Stimulated activated naive B cell treated with anti-CD40 and anti-IgM and Interleukin-4, amounts not matched to agents 10 μg/mL and 1 μg/mL and 100 μg/mL, for 72 hours (primary cell): ENCODE results near the gene HSPBAP1.
"Not testable (repeated sequence)": the region's sequence is repeated elsewhere in the genome, so short reads cannot be mapped to it uniquely, and the experiment has no call there.

Experiments used
- ATAC-seq, 2 donors: fragments of 150-1000 bp; cut with Tn5 transposase; replicated peaks; 2 replicates each; pipeline ENCODE4 v1.10.0; 2021; ENCODE audit warnings: moderate library complexity in 1 of 2
- DNase-seq: peaks from one replicate; pipeline ENCODE4 v3.0.0; 2021
- H3K27ac Mint-ChIP-seq: one replicate; pipeline ENCODE4 v1.8.0; 2022; ENCODE audit warnings: mild to moderate bottlenecking, mixed read lengths
- H3K27me3 Mint-ChIP-seq, 2 donors: one replicate each; pipeline ENCODE4 v1.8.0; 2022; ENCODE audit warnings: mixed read lengths in 2 of 2
- H3K36me3 Mint-ChIP-seq, 2 donors: one replicate each; pipeline ENCODE4 v1.8.0; 2022; ENCODE audit warnings: mixed read lengths in 2 of 2, mild to moderate bottlenecking in 1 of 2
- H3K4me1 Mint-ChIP-seq, 2 donors: one replicate each; pipeline ENCODE4 v1.8.0; 2022; ENCODE audit warnings: mixed read lengths in 2 of 2, mild to moderate bottlenecking in 1 of 2
- H3K4me3 Mint-ChIP-seq, 2 donors: one replicate each; pipeline ENCODE4 v1.8.0; 2022; ENCODE audit warnings: mild to moderate bottlenecking in 2 of 2, mixed read lengths in 2 of 2, moderate library complexity in 1 of 2
- H3K9me3 Mint-ChIP-seq, 2 donors: one replicate each; pipeline ENCODE4 v1.8.0; 2022; ENCODE audit warnings: mixed read lengths in 2 of 2, mild to moderate bottlenecking in 1 of 2

The HSPBAP1 gene

GRCh38 chr3:122742234-122742633 lies 51.4 kb downstream of the HSPBAP1 start:
- no peak for ATAC-seq
- no peak for DNase-seq
- H3K27me3 Mint-ChIP-seq = no peaks in the 10 kb centered on the region
- peaks cover 26 to 58% of the 10 kb centered on the region in 2 donors for H3K36me3 Mint-ChIP-seq
- H3K4me3 Mint-ChIP-seq = no peak overlapping the region
- no peaks in the 10 kb centered on the region for H3K9me3 Mint-ChIP-seq
- H3K4me1 Mint-ChIP-seq = peaks cover 0 to 4% of the 10 kb centered on the region in 2 donors
- no peak overlapping the region for H3K27ac Mint-ChIP-seq

GRCh38 chr3:122739172-122739571 lies 54.5 kb downstream of the HSPBAP1 start:
- Mint-ChIP-seq H3K4me1 (peaks cover 0 to 2% of the 10 kb centered on the region in 2 donors), H3K9me3 (no peaks in the 10 kb centered on the region), H3K4me3 (no peak overlapping the region), H3K27me3 (no peaks in the 10 kb centered on the region), H3K27ac (no peak overlapping the region), H3K36me3 (peaks cover 20 to 46% of the 10 kb centered on the region in 2 donors)
- DNase-seq = no peak
- no peak for ATAC-seq

- not testable (repeated sequence) for H3K9me3 Mint-ChIP-seq, ATAC-seq
- peaks cover 34 to 37% of the 10 kb centered on the region in 2 donors for H3K36me3 Mint-ChIP-seq
Observed at GRCh38 chr3:122732682-122733525, 60.7 kb downstream of the HSPBAP1 start.

GRCh38 chr3:122730240-122730639 lies 63.4 kb downstream of the HSPBAP1 start:
- H3K4me1 Mint-ChIP-seq = peaks cover 2 to 10% of the 10 kb centered on the region in 2 donors
- H3K27me3 Mint-ChIP-seq = no peaks in the 10 kb centered on the region
- peak overlapping the region; percentile 28 for H3K27ac Mint-ChIP-seq
- ATAC-seq (no peak), DNase-seq (no peak)
- H3K9me3 Mint-ChIP-seq = peaks cover 2 to 4% of the 10 kb centered on the region in 2 donors
- H3K4me3 Mint-ChIP-seq = no peak overlapping the region
- H3K36me3 Mint-ChIP-seq = peaks cover 50 to 54% of the 10 kb centered on the region in 2 donors

More at GRCh38 chr3:122732682-122733525, 60.7 kb downstream of the HSPBAP1 start:
- H3K4me1 Mint-ChIP-seq, DNase-seq, H3K27me3 Mint-ChIP-seq, H3K4me3 Mint-ChIP-seq: not testable (repeated sequence)
- peak overlapping the region; percentile 25 for H3K27ac Mint-ChIP-seq

DNA sequence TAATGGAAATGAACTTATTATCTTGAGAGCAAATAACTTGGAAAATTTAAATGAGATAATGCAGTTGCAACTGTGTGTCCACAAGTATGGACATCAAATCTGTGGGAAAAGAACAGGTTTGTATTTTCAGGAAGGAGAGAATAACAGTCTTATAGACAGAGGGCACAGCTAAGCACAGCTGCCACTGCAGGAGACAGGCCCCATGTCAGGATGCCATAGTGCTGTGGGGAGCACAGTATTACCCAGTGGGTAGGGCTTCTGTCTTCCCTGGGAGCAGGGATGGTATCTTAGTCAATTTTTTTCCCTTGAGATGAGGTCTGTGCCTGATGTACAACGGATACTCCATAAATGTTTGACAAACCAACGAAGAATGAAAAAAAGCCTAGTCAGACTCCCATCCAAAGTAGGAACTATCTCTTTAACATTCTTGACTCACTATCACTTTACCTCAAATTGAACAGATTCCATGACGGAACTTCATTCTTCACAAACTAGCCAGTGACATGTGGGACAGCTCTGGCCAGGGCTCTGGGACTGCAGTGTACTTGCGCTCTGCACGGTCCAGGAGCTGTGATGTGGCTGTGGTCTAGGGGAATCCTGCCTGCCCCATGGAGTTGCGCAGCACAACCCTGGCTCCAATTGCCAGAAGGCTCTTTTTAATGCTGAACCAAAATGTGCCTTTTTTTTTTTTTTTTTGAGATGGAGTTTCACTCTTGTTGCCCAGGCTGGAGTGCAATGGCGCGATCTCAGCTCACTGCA lies 64.7 kb downstream of the HSPBAP1 start:
- H3K27me3 Mint-ChIP-seq = no peaks in the 10 kb centered on the region
- DNase-seq = no peak
- peaks cover 55 to 61% of the 10 kb centered on the region in 2 donors for H3K36me3 Mint-ChIP-seq

GRCh38 chr3:122728186-122728585 lies 65.4 kb downstream of the HSPBAP1 start:
- ATAC-seq = no peak
- peak overlapping the region; percentile 51 for H3K27ac Mint-ChIP-seq
- H3K4me1 Mint-ChIP-seq = peaks cover 2 to 10% of the 10 kb centered on the region in 2 donors
- H3K9me3 Mint-ChIP-seq = peaks cover 4% of the 10 kb centered on the region in 2 donors
- H3K36me3 Mint-ChIP-seq = peaks cover 55 to 63% of the 10 kb centered on the region in 2 donors
- H3K4me3 Mint-ChIP-seq = no peak overlapping the region
- no peaks in the 10 kb centered on the region for H3K27me3 Mint-ChIP-seq
- DNase-seq = no peak

More for the DNA sequence above, 64.7 kb downstream of the HSPBAP1 start:
- H3K27ac Mint-ChIP-seq = peak overlapping the region; percentile 81
- H3K4me3 Mint-ChIP-seq = no peak overlapping the region
- peaks cover 4% of the 10 kb centered on the region in 2 donors for H3K9me3 Mint-ChIP-seq
- H3K4me1 Mint-ChIP-seq = peaks cover 2 to 10% of the 10 kb centered on the region in 2 donors
- no peak for ATAC-seq

DNA sequence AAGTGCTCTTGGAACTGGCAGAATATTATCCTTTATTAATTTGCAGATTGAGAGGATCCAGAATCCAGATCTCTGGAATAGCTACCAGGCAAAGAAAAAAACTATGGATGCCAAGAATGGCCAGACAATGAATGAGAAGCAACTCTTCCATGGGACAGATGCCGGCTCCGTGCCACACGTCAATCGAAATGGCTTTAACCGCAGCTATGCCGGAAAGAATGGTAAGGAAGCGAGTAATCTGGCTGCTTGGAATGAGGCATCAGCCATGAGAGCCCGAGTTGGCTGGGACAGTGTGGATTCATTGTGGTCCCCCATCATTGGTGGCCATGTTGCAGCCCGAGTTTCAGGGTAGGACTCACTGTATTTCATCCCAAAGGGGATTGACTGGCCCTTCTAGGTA lies 65.9 kb downstream of the HSPBAP1 start:
- ATAC-seq (no peak), DNase-seq (no peak)
- Mint-ChIP-seq H3K9me3 (peaks cover 4% of the 10 kb centered on the region in 2 donors), H3K4me3 (no peak overlapping the region), H3K27me3 (no peaks in the 10 kb centered on the region), H3K27ac (peak overlapping the region; percentile 51), H3K4me1 (peaks cover 2 to 7% of the 10 kb centered on the region in 2 donors), H3K36me3 (peaks cover 56 to 66% of the 10 kb centered on the region in 2 donors)

DNA sequence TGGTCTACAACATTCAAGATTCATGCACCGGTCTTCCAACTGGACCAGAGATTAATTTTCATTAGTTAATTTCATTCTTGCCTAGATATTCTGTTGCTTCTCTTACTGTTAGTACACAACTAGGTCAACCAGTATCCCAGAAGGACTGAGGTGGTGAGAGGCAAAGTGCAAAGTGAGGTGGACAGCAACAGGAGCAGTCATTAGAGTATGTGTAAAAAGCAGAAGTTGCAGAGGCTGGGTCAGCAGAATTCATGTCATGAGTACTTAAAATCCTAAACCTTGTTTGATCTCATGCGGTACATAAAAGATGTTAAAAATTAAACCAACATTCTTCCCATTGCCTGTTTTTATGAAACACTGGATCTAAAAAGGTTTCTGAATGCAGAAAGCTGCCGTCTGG lies 66.3 kb downstream of the HSPBAP1 start:
- no peak for DNase-seq
- Mint-ChIP-seq H3K9me3 (peaks cover 4% of the 10 kb centered on the region in 2 donors), H3K27ac (peak overlapping the region; percentile 51), H3K4me1 (peaks cover 2 to 4% of the 10 kb centered on the region in 2 donors), H3K4me3 (no peak overlapping the region), H3K36me3 (peaks cover 55 to 65% of the 10 kb centered on the region in 2 donors), H3K27me3 (no peaks in the 10 kb centered on the region)
- ATAC-seq = no peak

DNA sequence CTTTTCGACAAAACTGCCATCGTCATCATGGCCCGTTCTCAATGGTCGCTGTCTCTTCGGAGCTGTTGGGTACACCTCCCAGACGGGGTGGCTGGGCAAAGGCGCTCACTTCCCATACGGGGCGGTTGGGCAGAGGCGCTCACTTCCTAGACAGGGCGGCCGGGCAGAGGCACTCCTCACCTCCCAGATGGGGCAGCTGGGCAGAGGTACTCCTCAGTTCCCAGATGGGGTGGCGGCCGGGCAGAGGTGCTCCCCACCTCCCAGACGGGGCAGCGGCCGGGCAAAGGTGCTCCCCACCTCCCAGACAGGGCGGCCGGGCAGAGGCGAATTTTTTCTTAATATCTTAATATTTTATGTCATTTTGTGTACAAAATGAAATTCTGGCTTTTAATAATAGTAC lies 68.5 kb downstream of the HSPBAP1 start:
- H3K27ac Mint-ChIP-seq = peak overlapping the region; percentile 54
- ATAC-seq = no peak
- peaks cover 4% of the 10 kb centered on the region in 2 donors for H3K9me3 Mint-ChIP-seq
- no peaks in the 10 kb centered on the region for H3K27me3 Mint-ChIP-seq
- DNase-seq = no peak
- peaks cover 9 to 16% of the 10 kb centered on the region in 2 donors for H3K4me1 Mint-ChIP-seq
- H3K36me3 Mint-ChIP-seq = peaks cover 55 to 67% of the 10 kb centered on the region in 2 donors
- no peak overlapping the region for H3K4me3 Mint-ChIP-seq

DNA sequence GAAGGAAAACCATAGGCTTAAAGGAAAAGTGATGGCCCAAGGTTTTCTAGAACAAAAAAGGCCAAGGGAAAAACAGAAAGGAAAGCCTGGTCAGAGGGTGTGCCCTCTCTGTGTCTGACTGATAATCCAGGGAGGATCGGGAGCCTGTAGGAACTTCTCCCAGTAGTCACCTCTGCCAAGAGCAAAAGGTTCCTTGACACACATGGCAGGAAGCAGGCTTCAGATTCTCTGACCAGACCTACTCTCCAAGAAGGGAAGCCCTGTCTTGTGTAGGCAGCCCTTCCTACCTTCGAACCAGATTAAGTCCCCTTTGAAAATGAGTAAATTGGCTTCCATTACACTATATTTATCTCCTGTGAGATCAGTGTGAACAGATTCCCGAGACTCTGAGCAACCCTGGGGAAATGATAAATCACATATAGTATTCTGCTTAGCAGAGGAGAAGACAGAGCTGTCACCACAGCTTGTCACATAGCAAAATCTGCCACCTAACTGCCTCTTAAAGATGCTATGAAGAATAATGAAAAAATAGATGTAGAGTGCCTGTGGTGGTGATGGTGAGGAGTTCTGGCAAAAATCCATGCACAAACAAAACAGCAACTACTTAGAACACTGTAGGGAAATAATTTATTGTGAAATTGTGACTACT lies 74.2 kb downstream of the HSPBAP1 start:
- H3K27ac Mint-ChIP-seq = no peak overlapping the region
- no peak overlapping the region for H3K4me3 Mint-ChIP-seq
- DNase-seq = no peak
- H3K36me3 Mint-ChIP-seq = peaks cover 53 to 75% of the 10 kb centered on the region in 2 donors
- no peaks in the 10 kb centered on the region for H3K27me3 Mint-ChIP-seq
- H3K4me1 Mint-ChIP-seq = peaks cover 19 to 28% of the 10 kb centered on the region in 2 donors
- no peaks in the 10 kb centered on the region for H3K9me3 Mint-ChIP-seq
- ATAC-seq = no peak

DNA sequence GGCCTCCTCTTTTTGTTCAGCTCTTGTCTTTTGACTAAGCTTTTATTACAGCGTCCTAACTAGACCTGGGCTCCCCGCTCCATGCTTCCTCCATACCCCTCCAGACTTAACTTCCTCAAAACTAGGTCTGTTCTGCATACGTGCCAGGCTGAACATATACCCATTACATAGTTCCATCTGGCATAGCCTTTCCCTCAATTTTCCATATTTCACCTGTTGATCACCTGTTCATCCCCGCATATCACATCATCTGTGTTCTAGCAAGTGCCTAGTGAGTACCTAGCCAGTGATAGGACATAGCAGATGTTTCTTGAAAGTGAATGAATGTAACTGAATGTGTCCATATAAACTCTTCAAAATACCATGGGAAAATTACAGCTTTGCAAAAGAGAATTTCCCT lies 77.0 kb downstream of the HSPBAP1 start:
- no peaks in the 10 kb centered on the region for H3K9me3 Mint-ChIP-seq
- H3K27ac Mint-ChIP-seq = peak overlapping the region; percentile 28

DNA sequence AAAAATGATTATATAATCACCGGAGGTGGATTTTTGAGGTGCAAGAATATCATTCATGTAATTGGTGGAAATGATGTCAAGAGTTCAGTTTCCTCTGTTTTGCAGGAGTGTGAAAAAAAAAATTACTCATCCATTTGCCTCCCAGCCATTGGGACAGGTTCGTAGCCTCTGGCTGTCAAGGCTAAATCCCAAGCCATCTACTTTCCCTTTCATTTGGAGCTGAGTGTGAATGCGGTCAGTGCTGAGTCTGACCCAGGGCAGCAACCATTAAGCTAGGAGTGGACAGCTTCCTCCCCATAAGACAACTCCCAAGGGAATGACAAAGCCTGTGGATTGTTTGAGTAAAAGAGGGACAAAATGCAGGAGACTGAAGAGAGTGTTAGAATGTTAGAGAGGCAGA lies 79.4 kb downstream of the HSPBAP1 start:
- peaks cover 21 to 36% of the 10 kb centered on the region in 2 donors for H3K4me1 Mint-ChIP-seq
- no peaks in the 10 kb centered on the region for H3K27me3 Mint-ChIP-seq
- DNase-seq = no peak
- H3K36me3 Mint-ChIP-seq = peaks cover 69 to 80% of the 10 kb centered on the region in 2 donors
- peaks cover 0 to 2% of the 10 kb centered on the region in 2 donors for H3K9me3 Mint-ChIP-seq
- ATAC-seq = no peak
- H3K27ac Mint-ChIP-seq = no peak overlapping the region
- no peak overlapping the region for H3K4me3 Mint-ChIP-seq

More for the DNA sequence above, 77.0 kb downstream of the HSPBAP1 start:
- Mint-ChIP-seq H3K4me3 (no peak overlapping the region), H3K36me3 (peaks cover 58 to 76% of the 10 kb centered on the region in 2 donors), H3K4me1 (peaks cover 23 to 31% of the 10 kb centered on the region in 2 donors), H3K27me3 (no peaks in the 10 kb centered on the region)
- no peak for DNase-seq
- ATAC-seq = no peak

DNA sequence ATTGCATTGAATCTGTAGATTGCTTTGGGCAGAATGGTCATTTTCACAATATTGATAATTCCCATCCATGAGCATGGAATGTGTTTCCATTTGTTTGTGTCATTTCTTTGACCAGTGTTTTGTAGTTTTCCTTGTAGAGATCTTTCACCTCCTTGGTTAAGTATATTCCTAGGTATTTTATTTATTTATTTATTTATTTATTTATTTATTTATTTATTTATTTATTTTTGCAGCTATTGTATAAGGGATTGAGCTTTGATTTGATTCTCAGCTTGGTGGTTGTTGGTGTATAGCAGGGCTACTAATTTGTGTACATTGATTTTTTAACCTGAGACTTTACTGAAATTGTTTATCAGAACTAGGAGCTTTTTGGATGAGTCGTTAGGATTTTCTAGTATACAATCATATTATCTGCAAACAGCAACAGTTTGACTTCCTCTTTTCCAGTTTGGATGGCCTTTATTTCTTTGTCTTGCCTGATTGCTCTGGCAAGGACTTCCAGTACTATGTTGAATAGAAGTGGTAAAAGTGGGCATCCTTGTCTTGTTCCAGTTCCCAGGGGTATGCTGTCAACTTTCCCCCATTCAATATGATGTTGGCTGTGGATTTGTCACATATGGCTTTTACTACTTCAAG lies 82.9 kb downstream of the HSPBAP1 start:
- not testable (repeated sequence) for H3K27me3 Mint-ChIP-seq, H3K9me3 Mint-ChIP-seq, ATAC-seq, DNase-seq, H3K27ac Mint-ChIP-seq, H3K4me3 Mint-ChIP-seq
- Mint-ChIP-seq H3K4me1 (peaks cover 21 to 33% of the 10 kb centered on the region in 2 donors), H3K36me3 (peaks cover 68 to 85% of the 10 kb centered on the region in 2 donors)
